HG03060 (cell line): ENCODE results near the gene PNPLA4.

Experiments used
- ATAC-seq: cut with Tn5 transposase; IDR thresholded peaks from one replicate; pipeline ENCODE4 v1.9.1; 2021; ENCODE audit warnings: low read depth, moderate number of reproducible peaks; ENCODE audit not compliant: unreplicated experiment

Gene PNPLA4

GRCh38 chrX:7927259-7928167 lies at the start of gene PNPLA4:
Gene PNPLA4 (minus strand): TSS chrX:7927413. CDS start chrX:7926119, 1,294 bp downstream.
- ATAC-seq = peak; percentile 86

- no peak for ATAC-seq
Observed at GRCh38 chrX:7972586-7972985, 45.4 kb upstream of the PNPLA4 start.

DNA sequence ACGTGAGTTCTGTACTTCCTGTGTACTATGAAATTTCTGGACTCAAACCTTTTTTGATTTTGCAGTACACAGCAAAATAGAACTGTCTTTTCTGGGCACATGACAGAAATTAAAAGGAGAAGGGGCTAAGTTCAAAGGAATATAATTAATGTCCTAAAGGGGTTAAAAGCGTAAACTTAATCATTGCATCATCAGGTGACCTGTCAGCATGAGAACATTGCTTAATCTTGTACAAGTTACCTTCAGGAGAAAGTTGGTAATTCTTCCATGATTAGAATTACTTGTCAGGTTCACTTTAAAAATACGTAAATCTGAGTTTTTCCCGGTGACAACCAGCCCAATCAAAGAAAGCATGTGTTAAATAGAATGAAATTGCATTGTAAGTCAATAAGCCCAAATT lies 43.2 kb upstream of the PNPLA4 start:
- ATAC-seq = no peak

DNA sequence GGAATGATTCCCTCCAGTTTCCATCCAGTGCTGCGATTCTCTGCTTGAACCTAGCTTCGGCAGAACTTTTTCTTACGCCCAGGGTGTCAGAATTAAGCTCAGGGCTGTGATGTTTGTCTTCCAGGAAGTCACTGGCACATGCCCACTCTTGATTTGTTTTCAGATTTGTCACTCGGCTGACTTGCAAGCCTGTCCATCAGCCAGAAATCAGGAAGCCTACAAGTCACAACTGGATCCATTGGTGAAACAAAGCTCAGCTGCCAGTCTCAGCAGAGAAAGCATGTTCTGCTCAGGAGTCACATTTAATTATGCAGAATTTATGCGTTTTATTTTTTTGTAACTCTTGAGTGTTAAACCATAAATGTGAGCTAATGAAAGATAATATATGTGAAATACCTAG lies 38.2 kb upstream of the PNPLA4 start:
- ATAC-seq = no peak

DNA sequence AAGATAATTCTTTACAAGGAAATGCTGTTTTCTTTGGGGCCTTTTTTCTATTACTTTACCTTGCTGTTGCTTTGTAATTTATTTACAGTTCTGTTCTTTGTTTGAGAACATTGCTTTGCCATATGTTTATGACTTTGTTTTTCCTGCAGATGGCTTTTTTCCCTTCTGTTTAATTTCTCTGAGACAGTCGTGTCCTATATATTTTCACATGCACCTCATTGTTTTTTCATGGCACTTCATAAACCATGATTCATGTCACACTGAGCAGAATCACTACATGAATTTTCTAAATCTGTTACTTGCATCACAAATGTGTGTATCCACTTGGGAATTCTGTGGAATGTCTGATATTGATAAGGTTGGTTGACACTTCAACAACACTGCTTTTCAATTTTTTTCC lies 33.0 kb upstream of the PNPLA4 start:
- ATAC-seq = no peak

DNA sequence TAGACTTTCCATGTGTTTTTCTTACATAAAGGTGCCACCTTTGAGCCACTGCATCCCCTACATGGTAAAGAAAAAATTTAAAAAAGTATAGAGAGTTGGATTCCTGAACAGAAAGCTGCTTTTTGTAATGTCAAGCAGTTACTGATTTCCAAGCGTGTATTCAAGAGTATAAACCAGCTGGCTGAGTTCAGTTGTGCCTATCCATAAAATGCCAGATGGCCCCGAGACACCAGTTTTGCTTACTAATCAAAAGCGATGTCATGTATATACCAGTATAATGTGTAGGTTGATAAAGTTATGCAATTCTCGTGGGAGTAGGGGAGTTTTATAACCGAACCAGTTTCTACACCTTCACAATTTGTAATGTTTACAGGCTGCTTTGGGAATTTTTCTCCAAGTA lies 26.2 kb upstream of the PNPLA4 start:
- ATAC-seq = no peak

DNA sequence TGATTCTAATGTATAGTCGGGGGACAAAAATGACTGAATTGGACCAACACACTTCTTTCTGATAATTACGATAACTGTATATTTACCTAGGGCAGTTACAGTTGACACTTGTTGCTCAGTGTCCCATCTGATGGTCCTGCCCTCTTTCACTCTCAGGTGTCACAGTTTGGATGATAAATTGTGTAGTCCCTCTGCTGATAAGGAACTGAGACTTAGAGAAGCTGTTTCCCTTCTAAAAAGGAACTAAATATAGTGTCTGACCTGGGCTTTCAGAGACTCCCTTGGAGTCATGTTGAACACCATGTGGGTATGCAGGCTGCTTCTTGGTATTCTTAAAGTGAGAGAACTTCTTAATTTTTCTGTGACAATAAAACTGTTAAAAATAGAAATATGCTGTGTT lies 23.7 kb upstream of the PNPLA4 start:
- ATAC-seq = peak; percentile 83

DNA sequence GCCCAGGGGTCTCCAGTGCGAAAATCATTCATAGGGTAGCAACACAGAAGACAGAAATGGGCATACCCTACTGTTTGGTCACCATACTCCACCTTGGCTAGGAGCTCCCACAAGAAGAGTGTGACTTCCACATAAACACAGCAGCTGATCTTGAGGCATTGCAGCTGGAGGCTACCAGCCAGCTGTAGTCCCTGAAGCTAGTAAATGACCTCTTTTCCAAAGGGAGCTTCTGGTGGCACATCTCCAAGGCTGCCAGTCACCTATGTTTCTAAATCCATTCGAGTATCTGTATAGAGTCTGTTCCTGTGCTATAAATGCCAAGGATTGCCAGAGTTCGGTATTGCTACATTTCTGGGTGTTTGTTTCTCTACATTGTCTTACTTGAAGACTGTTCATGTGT lies 21.3 kb upstream of the PNPLA4 start:
- no peak for ATAC-seq

DNA sequence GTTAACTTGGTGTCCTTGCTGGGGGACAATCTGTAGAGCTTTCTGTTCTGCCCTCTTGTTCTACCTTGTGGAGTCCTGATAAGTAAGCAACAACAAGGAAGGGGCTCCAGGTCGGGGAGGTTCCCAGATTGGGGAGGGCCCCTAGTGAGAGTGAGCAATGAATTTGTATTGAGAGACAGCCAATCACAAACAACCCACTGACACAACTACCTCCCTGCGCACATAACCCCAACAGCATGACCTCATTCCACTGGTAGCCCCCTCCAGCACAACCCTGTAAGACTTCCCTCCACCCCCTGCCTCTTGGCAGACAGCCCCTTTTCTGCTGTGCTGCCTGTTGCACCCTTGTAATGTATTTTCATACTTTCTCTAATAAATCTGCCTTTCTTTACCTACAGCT lies 19.7 kb upstream of the PNPLA4 start:
- no peak for ATAC-seq

DNA sequence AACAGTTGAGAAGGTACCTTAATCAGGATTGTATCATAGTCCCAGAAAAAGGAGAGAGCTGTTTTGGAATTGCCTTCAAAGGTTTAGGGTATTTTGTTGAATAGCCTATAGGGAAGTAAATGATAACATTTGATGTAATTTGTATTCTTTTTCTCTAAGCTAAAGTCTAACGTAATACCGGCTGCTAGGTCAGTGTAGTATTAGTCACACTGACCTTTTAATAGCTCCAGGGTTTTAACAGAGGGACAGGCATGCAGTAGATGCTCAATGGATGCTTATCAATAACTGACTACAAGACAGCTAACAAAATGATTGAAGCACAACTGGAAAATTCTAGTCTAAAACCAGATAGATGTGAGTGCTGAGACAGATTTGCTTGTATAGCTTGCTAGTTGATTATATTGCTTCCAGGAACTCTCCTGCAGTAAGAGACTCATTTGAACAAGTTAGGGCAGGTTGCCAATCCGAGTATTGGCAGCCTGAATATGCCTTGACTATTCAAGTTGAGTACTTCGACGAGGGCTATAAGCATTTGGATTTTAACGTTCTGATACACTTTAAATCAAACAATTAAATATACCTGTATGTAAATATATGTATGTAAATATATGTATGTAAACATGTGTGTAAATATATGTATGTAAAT lies 16.5 kb upstream of the PNPLA4 start:
- no peak for ATAC-seq

GRCh38 chrX:7941390-7942042 lies 14.3 kb upstream of the PNPLA4 start:
- ATAC-seq = no peak

DNA sequence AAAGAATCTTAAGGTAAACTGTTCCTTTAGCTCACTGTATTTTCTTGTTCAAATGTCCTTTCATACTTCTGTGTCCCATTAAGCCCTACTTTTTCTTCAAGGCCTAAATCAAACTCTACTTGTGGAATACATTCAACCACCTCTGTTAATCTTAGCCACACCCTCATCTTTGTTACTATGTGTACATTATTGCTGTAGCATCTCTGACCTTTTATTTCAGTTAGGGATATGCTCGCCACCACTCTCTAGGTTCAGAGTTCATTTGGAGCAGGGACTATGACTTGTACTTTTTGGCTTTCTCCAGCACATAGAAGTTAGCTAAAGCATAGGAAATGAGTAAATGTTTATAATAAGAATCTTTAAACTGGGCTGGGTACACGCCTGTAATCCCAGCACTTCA lies 6.8 kb upstream of the PNPLA4 start:
- no peak for ATAC-seq

DNA sequence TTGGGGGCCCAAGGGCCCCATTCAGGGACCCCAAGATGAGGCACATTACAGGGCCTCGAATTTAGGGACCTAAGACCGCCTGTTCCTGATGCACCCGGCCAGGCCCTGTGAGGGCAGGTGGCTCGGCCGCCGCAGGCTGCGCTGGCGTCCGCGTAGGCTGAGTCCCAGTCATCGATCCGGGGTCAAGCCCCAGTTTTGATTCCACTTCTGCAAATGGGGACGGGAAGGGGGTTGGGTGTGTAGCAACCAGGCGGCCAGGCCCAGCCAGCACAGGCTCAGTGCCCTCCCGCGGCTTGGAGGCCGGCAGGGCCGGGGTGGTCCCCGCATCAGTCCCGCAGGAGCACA lies 327 bp downstream of the PNPLA4 start:
- no peak for ATAC-seq

- no peak for ATAC-seq
Observed at GRCh38 chrX:7926501-7926900, 712 bp downstream of the PNPLA4 start.

DNA sequence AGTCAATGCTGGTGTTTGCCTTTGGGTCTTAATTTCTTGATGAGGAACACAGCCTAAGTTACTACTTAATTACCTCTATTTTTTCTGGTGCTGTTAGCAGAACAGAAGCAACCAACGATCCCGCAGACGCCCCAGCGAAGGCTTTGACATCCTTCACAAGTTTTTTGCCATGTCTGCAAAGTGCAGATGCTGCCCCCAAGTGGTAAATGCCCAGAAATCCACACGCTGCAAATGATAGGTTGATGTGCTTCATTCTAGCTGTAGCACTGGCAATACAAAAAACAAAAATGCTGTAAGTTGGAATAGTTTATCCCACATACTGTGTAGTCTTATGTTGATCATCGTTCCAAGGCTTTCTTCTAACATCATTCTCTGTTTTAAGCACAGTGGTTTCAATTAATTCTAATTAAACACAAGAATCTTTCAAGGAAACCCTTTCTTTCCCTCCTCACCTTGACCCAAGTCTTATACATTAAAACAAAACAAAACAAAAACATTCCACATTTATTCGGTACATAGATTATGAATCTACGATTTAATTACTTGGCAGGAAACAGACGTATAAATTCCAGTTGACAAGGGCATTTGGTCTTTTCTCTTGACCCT lies 1.2 kb downstream of the PNPLA4 start:
- ATAC-seq = peak; percentile 41

GRCh38 chrX:7921750-7922149 lies 5.5 kb downstream of the PNPLA4 start:
- ATAC-seq = no peak

DNA sequence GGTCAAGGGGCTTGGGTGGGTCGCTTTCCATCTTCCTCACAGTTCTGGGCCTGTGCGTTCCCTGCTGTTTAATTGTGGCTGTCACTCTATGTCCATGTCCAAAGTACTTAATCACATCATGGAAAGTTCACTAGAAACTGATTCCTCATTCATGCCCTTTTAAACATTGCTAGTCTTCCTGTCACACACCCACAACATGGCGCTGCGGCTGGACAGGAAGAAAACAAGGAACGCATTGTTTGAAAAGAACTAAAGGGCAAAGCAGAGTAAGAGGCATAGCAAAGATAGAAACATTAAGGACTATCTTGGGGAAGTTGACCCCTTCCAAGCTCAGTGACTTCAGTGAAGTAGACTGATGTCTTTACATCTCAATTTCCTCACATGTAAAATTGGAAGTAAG lies 18.4 kb downstream of the PNPLA4 start:
- no peak for ATAC-seq

- ATAC-seq = no peak
Observed at GRCh38 chrX:7904562-7904961, 22.7 kb downstream of the PNPLA4 start.

GRCh38 chrX:7891928-7892327 lies 35.3 kb downstream of the PNPLA4 start:
- ATAC-seq = no peak

- ATAC-seq = no peak
Observed at GRCh38 chrX:7889680-7890079, 37.5 kb downstream of the PNPLA4 start.

- no peak for ATAC-seq
Observed at GRCh38 chrX:7889135-7889534, 38.1 kb downstream of the PNPLA4 start.
